C4-2B (cell line): ENCODE results near the gene TTC39A.

Experiments
- H3K27ac ChIP-seq: fragments of 450-650 bp; 2 replicates; pipeline ENCODE4 v1.5.1; 2017
- CTCF ChIP-seq: fragments of 450-650 bp; conservative IDR thresholded peaks from 2 replicates; pipeline ENCODE4 v1.5.1; 2017; ENCODE audit warnings: mild to moderate bottlenecking
- ZFX ChIP-seq: fragments of 450-650 bp; IDR thresholded peaks from 2 replicates; pipeline ENCODE4 v1.6.1; 2017

Gene TTC39A

GRCh38 chr1:51306950-51307349 lies 23.4 kb downstream of the TTC39A start:
- TF ChIP-seq CTCF (no peak), ZFX (no peak)

GRCh38 chr1:51305371-51305823 lies 25.0 kb downstream of the TTC39A start:
- TF ChIP-seq ZFX (no peak), CTCF (no peak)
- no peak overlapping the region for H3K27ac ChIP-seq

More at GRCh38 chr1:51306950-51307349, 23.4 kb downstream of the TTC39A start:
- H3K27ac ChIP-seq = no peak overlapping the region

- H3K27ac ChIP-seq = no peak overlapping the region
Observed at GRCh38 chr1:51304360-51304759, 26.0 kb downstream of the TTC39A start.

DNA sequence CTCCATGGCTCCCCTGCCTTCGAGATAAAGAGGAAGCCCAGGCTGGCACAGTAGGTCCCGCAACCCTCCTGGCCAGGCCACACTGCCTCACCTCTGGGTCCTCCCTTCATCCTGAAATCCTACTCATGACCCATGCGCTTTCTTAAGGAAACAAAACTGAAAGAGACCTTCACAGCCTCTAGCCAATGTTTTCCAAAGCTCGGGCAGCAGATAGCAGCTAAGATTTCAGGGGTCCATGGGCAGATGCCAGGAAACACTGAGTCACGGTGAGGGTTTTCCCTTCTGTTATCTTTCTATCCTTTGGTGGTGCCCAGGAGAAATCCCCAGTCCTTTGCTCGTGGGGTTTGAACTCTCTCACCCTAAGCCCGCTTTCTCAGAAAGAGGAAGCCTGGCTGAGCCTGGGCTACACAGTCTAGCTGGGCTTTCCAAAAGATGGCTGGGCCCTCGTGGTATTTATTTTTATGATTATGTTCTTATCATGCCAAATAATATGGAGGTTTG lies 26.6 kb downstream of the TTC39A start:
- TF ChIP-seq ZFX (no peak), CTCF (no peak)
- no peak overlapping the region for H3K27ac ChIP-seq

More at GRCh38 chr1:51304360-51304759, 26.0 kb downstream of the TTC39A start:
- no peak for TF ChIP-seq ZFX
- TF ChIP-seq CTCF = no peak

DNA sequence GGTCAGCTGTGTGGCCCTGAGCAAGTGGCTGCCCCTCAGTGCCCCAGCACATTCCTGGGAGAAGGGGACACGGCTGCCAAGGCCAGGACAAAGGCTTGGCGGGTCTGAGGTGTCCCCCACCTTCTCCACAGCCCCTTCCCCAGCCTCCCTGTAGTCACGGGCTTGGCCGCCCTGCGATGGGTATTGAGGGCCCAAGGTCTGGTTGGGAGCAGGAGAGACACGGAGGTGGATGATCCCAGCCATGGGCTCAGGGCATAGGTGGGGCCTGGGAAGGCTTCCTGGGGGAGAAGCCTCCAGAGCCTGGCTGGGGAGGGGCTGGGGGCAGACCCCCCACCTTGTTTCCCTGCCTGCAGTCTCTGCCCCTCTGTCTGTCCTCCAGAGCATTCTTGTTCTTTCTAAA lies 27.0 kb downstream of the TTC39A start:
- TF ChIP-seq CTCF = no peak
- no peak for TF ChIP-seq ZFX

DNA sequence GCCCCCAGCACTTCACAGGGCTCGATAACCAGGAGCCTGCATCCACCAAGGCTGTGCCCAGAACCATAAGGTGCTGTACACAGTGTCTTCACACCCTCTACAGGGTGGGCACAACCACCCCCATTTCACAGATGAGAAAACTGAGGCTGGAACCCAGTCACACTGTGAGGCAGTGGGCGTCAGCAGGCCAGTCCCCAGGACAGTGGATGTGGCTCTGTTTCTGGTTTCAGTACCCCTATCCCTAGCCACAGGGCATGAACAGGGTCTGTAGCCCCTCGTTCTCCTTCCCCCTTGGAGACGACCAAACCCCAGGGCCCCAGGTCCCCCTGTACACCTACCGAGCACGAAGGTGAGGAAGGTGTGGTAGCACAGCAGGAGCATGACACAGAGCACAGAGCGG lies 27.6 kb downstream of the TTC39A start:
- TF ChIP-seq ZFX (no peak), CTCF (no peak)

More for the DNA sequence above, 27.0 kb downstream of the TTC39A start:
- no peak overlapping the region for H3K27ac ChIP-seq

DNA sequence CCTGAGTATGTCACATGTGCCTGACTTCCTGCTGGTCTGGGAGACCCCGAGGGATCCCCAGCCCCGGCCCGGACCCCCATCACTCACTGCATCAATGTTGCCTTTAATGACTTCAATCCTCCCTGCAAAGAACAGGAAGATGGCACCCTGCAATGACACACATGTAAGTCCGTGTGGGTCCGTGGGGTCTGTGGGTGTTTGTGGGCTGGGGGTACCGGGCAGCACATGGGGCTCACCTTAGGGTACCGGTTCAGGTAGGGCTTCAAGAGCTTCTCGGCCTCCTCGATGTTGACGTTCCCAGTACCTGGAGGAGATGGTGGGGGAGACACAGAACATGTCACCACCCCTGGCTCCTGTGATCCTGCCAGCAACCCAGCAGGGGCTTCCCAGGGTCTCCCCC lies 28.1 kb downstream of the TTC39A start:
- TF ChIP-seq ZFX = no peak
- no peak for TF ChIP-seq CTCF
- H3K27ac ChIP-seq = no peak overlapping the region

More for the DNA sequence above, 27.6 kb downstream of the TTC39A start:
- no peak overlapping the region for H3K27ac ChIP-seq
